ENCODE measurements around the gene RARRES2.

DNA sequence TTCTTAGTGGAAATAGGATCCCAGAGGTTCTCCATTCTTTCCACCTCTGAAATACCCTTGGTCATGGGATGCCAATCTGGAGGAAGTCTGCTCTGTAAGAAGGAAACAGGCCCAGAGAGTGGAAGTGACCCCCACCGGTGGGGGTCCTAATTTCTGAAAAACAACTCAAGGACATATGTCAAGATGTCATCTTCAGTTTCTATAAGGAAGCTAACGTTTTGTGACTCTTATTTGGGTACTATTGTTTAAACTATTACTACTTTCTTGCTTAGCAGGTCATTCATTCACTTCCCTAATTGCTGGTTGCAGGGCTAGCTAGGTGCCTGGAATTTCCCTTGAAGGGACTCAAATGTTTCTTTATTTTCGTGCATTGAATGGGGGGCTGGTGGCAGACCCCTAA, 35.8 kb upstream of the RARRES2 start:
- TF ChIP-seq, protein P1, sequence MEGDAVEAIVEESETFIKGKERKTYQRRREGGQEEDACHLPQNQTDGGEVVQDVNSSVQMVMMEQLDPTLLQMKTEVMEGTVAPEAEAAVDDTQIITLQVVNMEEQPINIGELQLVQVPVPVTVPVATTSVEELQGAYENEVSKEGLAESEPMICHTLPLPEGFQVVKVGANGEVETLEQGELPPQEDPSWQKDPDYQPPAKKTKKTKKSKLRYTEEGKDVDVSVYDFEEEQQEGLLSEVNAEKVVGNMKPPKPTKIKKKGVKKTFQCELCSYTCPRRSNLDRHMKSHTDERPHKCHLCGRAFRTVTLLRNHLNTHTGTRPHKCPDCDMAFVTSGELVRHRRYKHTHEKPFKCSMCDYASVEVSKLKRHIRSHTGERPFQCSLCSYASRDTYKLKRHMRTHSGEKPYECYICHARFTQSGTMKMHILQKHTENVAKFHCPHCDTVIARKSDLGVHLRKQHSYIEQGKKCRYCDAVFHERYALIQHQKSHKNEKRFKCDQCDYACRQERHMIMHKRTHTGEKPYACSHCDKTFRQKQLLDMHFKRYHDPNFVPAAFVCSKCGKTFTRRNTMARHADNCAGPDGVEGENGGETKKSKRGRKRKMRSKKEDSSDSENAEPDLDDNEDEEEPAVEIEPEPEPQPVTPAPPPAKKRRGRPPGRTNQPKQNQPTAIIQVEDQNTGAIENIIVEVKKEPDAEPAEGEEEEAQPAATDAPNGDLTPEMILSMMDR (IDR thresholded peaks at IDR 0.05; ENCODE audit: borderline replicate concordance, extremely low read depth, low read length, poor library complexity, severe bottlenecking): no peak
- TF ChIP-seq EZH2 (IDR thresholded peaks at IDR 0.05; ENCODE audit: borderline replicate concordance, low read depth, low read length, severe bottlenecking): no peak

All from DND-41 (cell line).